ENCODE data around the gene PKN2. TPM values are rescaled to one million over a fixed set of nuclear protein-coding genes. Genes with fewer than 3 reads are reported as not detected.

PKN2 gene
- total and polyA plus RNA-seq, 10 donors = 10.2 to 63.9 (median 45.3) TPM

DNA sequence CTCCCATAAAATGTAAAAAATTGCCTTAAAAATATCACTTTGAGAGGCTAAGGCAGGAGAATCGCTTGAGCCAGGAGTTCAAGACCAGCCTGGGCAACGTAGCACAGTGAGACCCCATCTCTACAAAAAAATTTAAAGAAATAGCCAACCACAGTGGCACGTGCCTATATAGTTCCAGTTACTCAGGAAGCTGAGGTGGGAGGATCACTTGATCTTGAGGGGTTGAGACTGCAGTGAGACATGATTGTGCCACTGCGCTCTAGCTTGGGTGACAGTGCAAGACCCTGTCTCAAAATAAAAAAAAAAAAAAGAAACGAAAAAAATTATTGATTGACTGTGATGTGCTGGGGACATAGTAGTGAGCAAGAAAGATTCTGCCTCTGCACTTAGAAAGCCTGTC, 38.4 kb downstream of the PKN2 start:
- no peak for DNase-seq
- H3K27ac ChIP-seq = no peak overlapping the region
- H3K27me3 ChIP-seq (replicated peaks in 1 of 7) = no peaks in the 10 kb centered on the region
- peaks cover 0 to 4% (median 0%) of the 10 kb centered on the region in 6 donors for H3K36me3 ChIP-seq
- intact Hi-C loops (cut with DNase I; ENCODE audit: low total_unique reads) = no loop called here
- no peak overlapping the region for H3K4me3 ChIP-seq
- 86 to 90% (median 87%) methylated on average over 5 of the region's 5 CpGs for WGBS, 5 donors
- H3K9me3 ChIP-seq = no peaks in the 10 kb centered on the region
- peaks cover 0 to 24% (median 12%) of the 10 kb centered on the region in 6 donors for H3K4me1 ChIP-seq
- TF ChIP-seq POLR2A (IDR thresholded peaks at IDR 0.05) (no peak), CTCF (IDR thresholded peaks at IDR 0.05 in 8 of 11, conservative IDR thresholded peaks at IDR 0.05 in 3 of 11) (no peak), POLR2AphosphoS5 (IDR thresholded peaks at IDR 0.05) (no peak)

GRCh38 chr1:88726697-88727096, 42.6 kb downstream of the PKN2 start:
- Histone ChIP-seq H3K36me3 (peaks cover 0 to 14% (median 6%) of the 10 kb centered on the region in 6 donors), H3K27me3 (replicated peaks in 1 of 7) (no peaks in the 10 kb centered on the region), H3K27ac (peak overlapping the region in 3 of 8 donors; percentile 13 to 50 (median 43)), H3K4me1 (peaks cover 0 to 46% (median 26%) of the 10 kb centered on the region in 6 donors), H3K9me3 (no peaks in the 10 kb centered on the region), H3K4me3 (no peak overlapping the region)
- intact Hi-C loops (cut with DNase I; ENCODE audit: low total_unique reads) = no loop called here
- DNase-seq = no peak
- TF ChIP-seq POLR2AphosphoS5 (IDR thresholded peaks at IDR 0.05) (no peak), POLR2A (IDR thresholded peaks at IDR 0.05) (no peak), CTCF (IDR thresholded peaks at IDR 0.05 in 8 of 11, conservative IDR thresholded peaks at IDR 0.05 in 3 of 11) (no peak)

DNA sequence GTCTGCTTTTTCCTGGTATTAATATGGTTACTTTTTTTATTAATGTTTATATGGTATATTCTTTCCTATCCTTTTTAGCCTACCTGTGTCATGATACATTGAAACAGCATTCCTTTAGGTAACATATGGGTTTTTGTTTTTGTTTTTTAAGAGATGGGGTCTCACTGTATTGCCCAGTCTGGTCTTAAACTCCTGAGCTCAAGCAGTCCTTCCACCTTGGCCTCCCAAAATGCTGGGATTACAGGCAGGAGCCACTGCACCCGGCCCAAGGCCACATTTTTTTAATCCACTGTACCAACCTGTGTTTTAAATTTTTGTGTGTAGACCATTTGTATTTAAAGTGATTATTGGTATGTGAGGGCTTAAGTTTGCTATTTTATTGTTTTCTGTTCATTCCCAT, 43.1 kb downstream of the PKN2 start:
- Histone ChIP-seq H3K27ac (peak overlapping the region in 4 of 8 donors; percentile 13 to 50 (median 40)), H3K9me3 (no peaks in the 10 kb centered on the region), H3K4me3 (no peak overlapping the region), H3K4me1 (peaks cover 0 to 51% (median 29%) of the 10 kb centered on the region in 6 donors), H3K27me3 (replicated peaks in 1 of 7) (no peaks in the 10 kb centered on the region), H3K36me3 (peaks cover 0 to 14% (median 6%) of the 10 kb centered on the region in 6 donors)
- WGBS, 5 donors = 70 to 89% (median 82%) methylated on average over 1 of the region's 1 CpG
- intact Hi-C loops (cut with DNase I; ENCODE audit: low total_unique reads) = no loop called here
- TF ChIP-seq POLR2A (IDR thresholded peaks at IDR 0.05) = no peak
- TF ChIP-seq CTCF (IDR thresholded peaks at IDR 0.05 in 8 of 11, conservative IDR thresholded peaks at IDR 0.05 in 3 of 11) = no peak
- no peak for TF ChIP-seq POLR2AphosphoS5 (IDR thresholded peaks at IDR 0.05)
- no peak for DNase-seq

- intact Hi-C loops (cut with DNase I; ENCODE audit: low total_unique reads) = no loop called here
- TF ChIP-seq POLR2AphosphoS5 (IDR thresholded peaks at IDR 0.05) (no peak), POLR2A (IDR thresholded peaks at IDR 0.05) (no peak), CTCF (IDR thresholded peaks at IDR 0.05 in 8 of 11, conservative IDR thresholded peaks at IDR 0.05 in 3 of 11) (no peak)
These were observed 45.2 kb downstream of the PKN2 start for GRCh38 chr1:88729297-88729696.

More at GRCh38 chr1:88729297-88729696, 45.2 kb downstream of the PKN2 start:
- no peak overlapping the region for H3K4me3 ChIP-seq
- H3K27ac ChIP-seq = no peak overlapping the region
- peaks cover 0 to 14% (median 6%) of the 10 kb centered on the region in 6 donors for H3K36me3 ChIP-seq
- peaks cover 0 to 53% (median 31%) of the 10 kb centered on the region in 6 donors for H3K4me1 ChIP-seq
- no peak for DNase-seq
- 93 to 98% (median 96%) methylated on average over 2 of the region's 2 CpGs for WGBS, 5 donors
- H3K9me3 ChIP-seq = peaks cover 0 to 11% (median 9%) of the 10 kb centered on the region in 8 donors
- H3K27me3 ChIP-seq (replicated peaks in 1 of 7) = no peaks in the 10 kb centered on the region
